Lung (tissue), 12 donors: ENCODE data around the gene NFATC4. TPM values are rescaled to one million over a fixed set of nuclear protein-coding genes. Genes with fewer than 3 reads are reported as not detected.

Experiments
- ATAC-seq: fragments of 200-7000 bp; cut with Tn5 transposase; one replicate; pipeline ENCODE4 v1.9.1; 2020; ENCODE audit warnings: moderate number of reproducible peaks; ENCODE audit not compliant: insufficient read depth, low FRiP score
- DNase-seq, 3 donors: peaks; one replicate each; pipeline ENCODE4 v3.0.0-alpha.2; 2013 to 2017
- H3K27ac ChIP-seq, 2 donors: one replicate each; pipeline ENCODE4 v1.5.1; 2013; ENCODE audit warnings: mild to moderate bottlenecking in 2 of 2, moderate library complexity in 2 of 2, control low read depth in 1 of 2, inconsistent platforms in 1 of 2, low read depth in 1 of 2, low read length in 1 of 2
- H3K27me3 ChIP-seq, 3 donors: one replicate each; pipeline ENCODE4 v1.5.1; 2013; ENCODE audit warnings: low read length in 2 of 3; ENCODE audit not compliant: control insufficient read depth in 3 of 3, insufficient read depth in 3 of 3
- H3K36me3 ChIP-seq, 4 donors: one replicate each; pipeline ENCODE4 v1.5.1; 2013; ENCODE audit warnings: low read length in 4 of 4, mild to moderate bottlenecking in 1 of 4, moderate library complexity in 1 of 4; ENCODE audit not compliant: control insufficient read depth in 4 of 4, insufficient read depth in 4 of 4
- H3K4me1 ChIP-seq, 5 donors: one replicate each; pipeline ENCODE4 v1.5.1; 2013; ENCODE audit warnings: low read length in 5 of 5, mild to moderate bottlenecking in 2 of 5, moderate library complexity in 1 of 5; ENCODE audit not compliant: control insufficient read depth in 5 of 5, insufficient read depth in 5 of 5
- H3K4me3 ChIP-seq: one replicate; pipeline ENCODE4 v1.5.1; 2013; ENCODE audit warnings: mild to moderate bottlenecking, control low read depth, moderate library complexity
- H3K9ac ChIP-seq, 2 donors: one replicate each; pipeline ENCODE4 v1.5.1; 2013; ENCODE audit warnings: low read length in 2 of 2, control low read depth in 1 of 2; ENCODE audit not compliant: insufficient read depth in 1 of 2
- H3K9me3 ChIP-seq, 4 donors: one replicate each; pipeline ENCODE4 v1.5.1; 2013; ENCODE audit warnings: low read length in 3 of 4, mild to moderate bottlenecking in 1 of 4, moderate library complexity in 1 of 4; ENCODE audit not compliant: control insufficient read depth in 4 of 4, insufficient read depth in 3 of 4
- WGBS, 2 donors: extraction: QIAGEN DNeasy Blood & Tissue Kit; methylation state at CpG; one replicate each; pipeline ENCODE4 v1.1.7; 2013; 5-methylcytosine and 5-hydroxymethylcytosine counted together
- polyA plus RNA-seq, 2 donors: library from polyadenylated mRNA; stranded (reverse); fragments of 200-250 nt; gene quantifications; one replicate each; pipeline ENCODE4 v1.2.1, GENCODE V29; 2013
- total RNA-seq, 2 donors: library from RNA; depleted of rRNA in 1 of 2; stranded (reverse); fragments of >200 nt in 1 of 2; gene quantifications; one replicate each; pipeline ENCODE4 v1.2.1, GENCODE V29; 2014 to 2021
- TF ChIP-seq, protein P1 (sequence below): IDR thresholded peaks from 2 replicates; pipeline ENCODE4 v1.5.1; 2012; ENCODE audit warnings: mild to moderate bottlenecking; ENCODE audit errors: control extremely low read depth, extremely low read depth
- donor health status: control.
- donor health status: control.
- donor health status: Bipolar disorder and iron deficiency.
- donor health status: healthy.
- donor health status: DM: yes; HTN: yes; CAD: no.

NFATC4 gene
- total and polyA plus RNA-seq, 4 donors, result 13.9 to 71.4 (median 38.4) TPM

GRCh38 chr14:24388474-24389179, 20.6 kb downstream of the NFATC4 start:
- Histone ChIP-seq H3K27me3 (no peaks in the 10 kb centered on the region), H3K9ac (no peak overlapping the region), H3K36me3 (no peaks in the 10 kb centered on the region), H3K4me3 (no peak overlapping the region), H3K4me1 (peaks cover 0 to 24% (median 7%) of the 10 kb centered on the region in 5 donors), H3K9me3 (no peaks in the 10 kb centered on the region), H3K27ac (peak overlapping the region in 1 of 2 donors; percentile 1)
- ATAC-seq, result no peak
- DNase-seq, result no peak
- 81 to 87% methylated on average over 2 of the region's 2 CpGs for WGBS, 2 donors
- TF ChIP-seq, protein P1, sequence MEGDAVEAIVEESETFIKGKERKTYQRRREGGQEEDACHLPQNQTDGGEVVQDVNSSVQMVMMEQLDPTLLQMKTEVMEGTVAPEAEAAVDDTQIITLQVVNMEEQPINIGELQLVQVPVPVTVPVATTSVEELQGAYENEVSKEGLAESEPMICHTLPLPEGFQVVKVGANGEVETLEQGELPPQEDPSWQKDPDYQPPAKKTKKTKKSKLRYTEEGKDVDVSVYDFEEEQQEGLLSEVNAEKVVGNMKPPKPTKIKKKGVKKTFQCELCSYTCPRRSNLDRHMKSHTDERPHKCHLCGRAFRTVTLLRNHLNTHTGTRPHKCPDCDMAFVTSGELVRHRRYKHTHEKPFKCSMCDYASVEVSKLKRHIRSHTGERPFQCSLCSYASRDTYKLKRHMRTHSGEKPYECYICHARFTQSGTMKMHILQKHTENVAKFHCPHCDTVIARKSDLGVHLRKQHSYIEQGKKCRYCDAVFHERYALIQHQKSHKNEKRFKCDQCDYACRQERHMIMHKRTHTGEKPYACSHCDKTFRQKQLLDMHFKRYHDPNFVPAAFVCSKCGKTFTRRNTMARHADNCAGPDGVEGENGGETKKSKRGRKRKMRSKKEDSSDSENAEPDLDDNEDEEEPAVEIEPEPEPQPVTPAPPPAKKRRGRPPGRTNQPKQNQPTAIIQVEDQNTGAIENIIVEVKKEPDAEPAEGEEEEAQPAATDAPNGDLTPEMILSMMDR, result no peak

DNA sequence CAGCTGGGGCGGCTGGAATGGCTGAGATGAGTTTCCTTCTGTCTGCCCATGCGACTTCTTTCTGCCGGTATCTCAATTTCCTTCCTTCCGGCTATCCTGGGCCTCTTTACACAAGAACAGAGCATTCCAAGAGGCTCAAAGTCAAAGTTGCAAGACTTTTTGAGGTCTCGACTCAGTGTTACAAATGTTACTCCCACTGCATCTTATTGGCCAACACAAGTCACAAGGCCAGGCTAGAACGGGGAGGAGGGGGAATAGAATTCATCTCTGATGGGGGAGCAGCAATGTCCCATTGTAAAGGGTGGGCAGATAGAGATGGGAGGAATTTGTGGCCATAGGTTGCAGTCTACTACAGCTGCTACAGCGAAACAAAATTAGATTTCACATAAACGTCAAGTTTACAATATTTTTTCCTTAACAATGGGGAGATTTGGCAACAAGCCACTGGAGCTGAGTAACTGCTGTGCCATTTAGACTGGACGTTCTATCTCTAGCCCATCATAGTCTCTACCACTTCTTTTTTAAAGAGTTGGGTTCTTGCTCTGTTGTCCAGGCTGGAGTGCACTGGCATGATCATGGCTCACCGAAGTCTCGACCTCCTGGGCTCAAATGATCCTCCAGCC, 21.4 kb downstream of the NFATC4 start:
- Histone ChIP-seq H3K36me3 (no peaks in the 10 kb centered on the region), H3K4me3 (no peak overlapping the region), H3K27me3 (no peaks in the 10 kb centered on the region), H3K4me1 (peaks cover 0 to 31% (median 9%) of the 10 kb centered on the region in 5 donors), H3K9ac (no peak overlapping the region), H3K27ac (peak overlapping the region in 1 of 2 donors; percentile 1), H3K9me3 (no peaks in the 10 kb centered on the region)
- TF ChIP-seq, protein P1, result no peak
- peak; percentile 42 to 78 (median 69) for DNase-seq
- 45 to 51% methylated on average over 11 of the region's 11 CpGs for WGBS, 2 donors
- ATAC-seq, result no peak

DNA sequence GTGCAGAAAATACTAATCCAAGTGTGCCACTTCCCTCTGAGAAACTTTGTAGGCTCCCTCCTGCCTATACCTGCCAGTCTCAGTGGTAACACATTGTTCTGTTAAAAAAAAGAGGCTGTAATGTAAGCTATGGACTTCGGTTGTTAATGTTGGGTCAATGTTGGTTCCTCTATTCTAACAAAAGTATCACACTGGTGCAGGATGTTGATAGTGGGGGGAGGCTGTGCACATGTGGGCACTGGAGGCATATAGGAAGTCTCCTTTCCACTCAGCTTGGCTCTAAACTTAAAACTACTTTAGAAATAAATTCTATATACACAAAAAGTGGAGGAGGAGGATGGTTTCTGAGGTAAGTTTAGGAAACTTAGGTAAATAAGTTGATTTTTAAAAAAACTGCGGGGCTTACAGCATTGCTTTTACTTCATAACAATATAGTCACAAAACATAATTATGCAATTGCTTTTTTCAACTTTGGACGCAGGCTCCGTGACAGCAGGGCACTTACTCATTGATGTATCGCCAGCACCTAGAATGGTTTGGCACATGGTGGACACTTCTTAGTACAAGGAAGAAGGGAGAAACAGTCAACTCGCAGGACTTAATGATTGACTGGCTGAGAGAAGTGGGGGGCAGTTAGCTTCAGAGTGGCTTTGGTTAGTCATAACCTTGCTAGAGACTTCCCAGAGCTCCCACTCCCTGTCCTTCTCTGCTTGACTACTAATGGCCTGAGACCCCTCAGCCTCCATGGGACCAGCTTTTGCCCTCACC, 22.9 kb downstream of the NFATC4 start:
- no peaks in the 10 kb centered on the region for H3K36me3 ChIP-seq
- H3K4me3 ChIP-seq, result no peak overlapping the region
- DNase-seq (no peak), ATAC-seq (no peak)
- H3K27me3 ChIP-seq, result no peaks in the 10 kb centered on the region
- WGBS, 2 donors, result 21 to 45% methylated on average over 6 of the region's 6 CpGs
- TF ChIP-seq, protein P1, result no peak
- H3K27ac ChIP-seq, result no peak overlapping the region
- H3K9ac ChIP-seq, result no peak overlapping the region
- no peaks in the 10 kb centered on the region for H3K9me3 ChIP-seq
- H3K4me1 ChIP-seq, result peaks cover 0 to 34% (median 9%) of the 10 kb centered on the region in 5 donors
